HepG2 (cell line): ENCODE results near the gene FKBP14. TPM values are rescaled to one million over a fixed set of nuclear protein-coding genes. Genes with fewer than 3 reads are reported as not detected.

Experiments
- ASH2L ChIP-seq: fragments of 300-600, 200-600 bp; sonication (generic); IDR thresholded peaks from 2 replicates; pipeline ENCODE4 v1.7.0; 2017; ENCODE audit warnings: low read depth, mild to moderate bottlenecking, moderate library complexity, mixed read lengths, low read length; ENCODE audit not compliant: insufficient read length
- FOXA3 ChIP-seq: IDR thresholded peaks from 2 replicates; pipeline ENCODE4 v1.6.1; 2016; ENCODE audit warnings: missing genetic modification reagents, missing compliant biosample characterization
- GMEB2 ChIP-seq: IDR thresholded peaks from 2 replicates; pipeline ENCODE4 v1.6.1; 2016; ENCODE audit warnings: missing biosample characterization, missing genetic modification reagents, low read depth
- GZF1 ChIP-seq: sonication (generic); formaldehyde crosslinking; IDR thresholded peaks from 2 replicates; pipeline ENCODE4 v1.5.1; 2020; ENCODE audit warnings: mild to moderate bottlenecking, missing genetic modification reagents
- KLF15 ChIP-seq: sonication (generic); formaldehyde crosslinking; IDR thresholded peaks from 2 replicates; pipeline ENCODE4 v1.8.1; 2023; ENCODE audit warnings: borderline replicate concordance, mild to moderate bottlenecking, inconsistent platforms, missing genetic modification reagents, mixed read lengths
- LCORL ChIP-seq, 2 experiments: fragments of 450-650 bp in 1 of 2; sonication (generic) in 1 of 2; formaldehyde crosslinking in 1 of 2; IDR thresholded peaks; 2 replicates each; pipeline versions ENCODE4 v1.5.0 to v1.6.1; 2017 to 2020; ENCODE audit warnings: antibody characterized with exemption in 1 of 2, missing genetic modification reagents in 1 of 2
- MIER2 ChIP-seq: IDR thresholded peaks from 2 replicates; pipeline ENCODE4 v1.6.1; 2016; ENCODE audit warnings: missing biosample characterization, missing genetic modification reagents
- NFATC3 ChIP-seq: sonication (generic); formaldehyde crosslinking; IDR thresholded peaks from 2 replicates; pipeline ENCODE4 v1.5.1; 2020; ENCODE audit warnings: mild to moderate bottlenecking, missing genetic modification reagents
- SCMH1 ChIP-seq: sonication (generic); formaldehyde crosslinking; IDR thresholded peaks from 2 replicates; pipeline ENCODE4 v1.9.0; 2021; ENCODE audit warnings: missing genetic modification reagents, mild to moderate bottlenecking, borderline replicate concordance
- ZFAT ChIP-seq: sonication (generic); formaldehyde crosslinking; conservative IDR thresholded peaks from 2 replicates; pipeline ENCODE4 v1.8.1; 2023; ENCODE audit warnings: missing genetic modification reagents, inconsistent platforms
- ZKSCAN8 ChIP-seq: IDR thresholded peaks from 2 replicates; pipeline ENCODE4 v1.6.1; 2016; ENCODE audit warnings: borderline replicate concordance, missing genetic modification reagents, missing compliant biosample characterization
- ZNF383 ChIP-seq: sonication (generic); formaldehyde crosslinking; IDR thresholded peaks from 2 replicates; pipeline ENCODE4 v1.4.0; 2020; ENCODE audit warnings: missing genetic modification reagents, mild to moderate bottlenecking, borderline replicate concordance
- ZNF607 ChIP-seq: sonication (generic); formaldehyde crosslinking; IDR thresholded peaks from 2 replicates; pipeline ENCODE4 v1.5.1; 2020; ENCODE audit warnings: missing genetic modification reagents, mild to moderate bottlenecking, borderline replicate concordance
- polyA plus RNA-seq, 8 experiments: library from polyadenylated mRNA; depleted of rRNA in 3 of 8; stranded (reverse) in 7 of 8; unstranded in 1 of 8; fragments of >200 nt; fragmentation: Illumina TruSeq in 4 of 8; extraction: Trizol in 4 of 8; gene quantifications; 2 replicates each; pipeline versions ENCODE4 v1.2.1 to v1.2.3, GENCODE V29; 2011 to 2016; ENCODE audit warnings: low read depth in 4 of 8, missing spikeins in 1 of 8, mixed read lengths in 1 of 8; ENCODE audit not compliant: insufficient read depth in 1 of 8
- total RNA-seq, 5 experiments: library from RNA; depleted of rRNA; stranded (reverse); fragments of >200 nt; fragmentation: Illumina TruSeq; extraction: Trizol; gene quantifications; 2 replicates each; pipeline ENCODE4 v1.2.3, GENCODE V29; 2016; ENCODE audit warnings: low read depth in 1 of 5
- TF ChIP-seq, protein P1 (sequence below), 2 experiments: fragments of 450-650 bp in 1 of 2; sonication (generic) in 1 of 2; formaldehyde crosslinking in 1 of 2; IDR thresholded peaks; 2 replicates each; pipeline versions ENCODE4 v1.6.1 to v1.8.0; 2016 to 2022; ENCODE audit warnings: antibody characterized with exemption in 1 of 2, mild to moderate bottlenecking in 1 of 2, missing genetic modification reagents in 1 of 2
- TF ChIP-seq, protein P2 (sequence below): sonication (generic); IDR thresholded peaks from 2 replicates; pipeline ENCODE4 v1.6.1; 2016; ENCODE audit warnings: low read depth, borderline replicate concordance
- TF ChIP-seq, protein P3 (sequence below): IDR thresholded peaks from 2 replicates; pipeline ENCODE4 v1.6.1; 2012; ENCODE audit warnings: inconsistent platforms

FKBP14 gene
- total and polyA plus RNA-seq, 2 of the 13 experiments (the other 11 are each of a cell fraction or from before 2014, with no cell fraction given) = 20.0 to 32.3 TPM

GRCh38 chr7:30028749-30029635 is 2.5 kb upstream of the FKBP14 start (continued):
- TF ChIP-seq, protein P1, sequence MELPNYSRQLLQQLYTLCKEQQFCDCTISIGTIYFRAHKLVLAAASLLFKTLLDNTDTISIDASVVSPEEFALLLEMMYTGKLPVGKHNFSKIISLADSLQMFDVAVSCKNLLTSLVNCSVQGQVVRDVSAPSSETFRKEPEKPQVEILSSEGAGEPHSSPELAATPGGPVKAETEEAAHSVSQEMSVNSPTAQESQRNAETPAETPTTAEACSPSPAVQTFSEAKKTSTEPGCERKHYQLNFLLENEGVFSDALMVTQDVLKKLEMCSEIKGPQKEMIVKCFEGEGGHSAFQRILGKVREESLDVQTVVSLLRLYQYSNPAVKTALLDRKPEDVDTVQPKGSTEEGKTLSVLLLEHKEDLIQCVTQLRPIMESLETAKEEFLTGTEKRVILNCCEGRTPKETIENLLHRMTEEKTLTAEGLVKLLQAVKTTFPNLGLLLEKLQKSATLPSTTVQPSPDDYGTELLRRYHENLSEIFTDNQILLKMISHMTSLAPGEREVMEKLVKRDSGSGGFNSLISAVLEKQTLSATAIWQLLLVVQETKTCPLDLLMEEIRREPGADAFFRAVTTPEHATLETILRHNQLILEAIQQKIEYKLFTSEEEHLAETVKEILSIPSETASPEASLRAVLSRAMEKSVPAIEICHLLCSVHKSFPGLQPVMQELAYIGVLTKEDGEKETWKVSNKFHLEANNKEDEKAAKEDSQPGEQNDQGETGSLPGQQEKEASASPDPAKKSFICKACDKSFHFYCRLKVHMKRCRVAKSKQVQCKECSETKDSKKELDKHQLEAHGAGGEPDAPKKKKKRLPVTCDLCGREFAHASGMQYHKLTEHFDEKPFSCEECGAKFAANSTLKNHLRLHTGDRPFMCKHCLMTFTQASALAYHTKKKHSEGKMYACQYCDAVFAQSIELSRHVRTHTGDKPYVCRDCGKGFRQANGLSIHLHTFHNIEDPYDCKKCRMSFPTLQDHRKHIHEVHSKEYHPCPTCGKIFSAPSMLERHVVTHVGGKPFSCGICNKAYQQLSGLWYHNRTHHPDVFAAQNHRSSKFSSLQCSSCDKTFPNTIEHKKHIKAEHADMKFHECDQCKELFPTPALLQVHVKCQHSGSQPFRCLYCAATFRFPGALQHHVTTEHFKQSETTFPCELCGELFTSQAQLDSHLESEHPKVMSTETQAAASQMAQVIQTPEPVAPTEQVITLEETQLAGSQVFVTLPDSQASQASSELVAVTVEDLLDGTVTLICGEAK (IDR thresholded peaks at IDR 0.05) = no peak
- TF ChIP-seq, protein P1 (CRISPR knock-in tag; IDR thresholded peaks at IDR 0.05) = no peak
- TF ChIP-seq GMEB2 (CRISPR knock-in tag) (no peak), ZFAT (CRISPR knock-in tag) (no peak), MIER2 (CRISPR knock-in tag) (no peak), FOXA3 (no peak), GZF1 (CRISPR knock-in tag) (no peak), KLF15 (CRISPR knock-in tag) (no peak), SCMH1 (no peak), ZNF607 (CRISPR knock-in tag) (no peak), ASH2L (peak; percentile 9), NFATC3 (no peak), ZNF383 (CRISPR knock-in tag) (no peak; the same call in 1 of the 2 replicates), ZKSCAN8 (no peak), LCORL (IDR thresholded peaks at IDR 0.05) (no peak), LCORL (CRISPR knock-in tag; IDR thresholded peaks at IDR 0.05) (peak; percentile 47; the same call in 1 of the 2 replicates)
- TF ChIP-seq, protein P2, sequence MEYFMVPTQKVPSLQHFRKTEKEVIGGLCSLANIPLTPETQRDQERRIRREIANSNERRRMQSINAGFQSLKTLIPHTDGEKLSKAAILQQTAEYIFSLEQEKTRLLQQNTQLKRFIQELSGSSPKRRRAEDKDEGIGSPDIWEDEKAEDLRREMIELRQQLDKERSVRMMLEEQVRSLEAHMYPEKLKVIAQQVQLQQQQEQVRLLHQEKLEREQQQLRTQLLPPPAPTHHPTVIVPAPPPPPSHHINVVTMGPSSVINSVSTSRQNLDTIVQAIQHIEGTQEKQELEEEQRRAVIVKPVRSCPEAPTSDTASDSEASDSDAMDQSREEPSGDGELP = peak; percentile 6; the same call in 1 of the 2 replicates
- TF ChIP-seq, protein P3, sequence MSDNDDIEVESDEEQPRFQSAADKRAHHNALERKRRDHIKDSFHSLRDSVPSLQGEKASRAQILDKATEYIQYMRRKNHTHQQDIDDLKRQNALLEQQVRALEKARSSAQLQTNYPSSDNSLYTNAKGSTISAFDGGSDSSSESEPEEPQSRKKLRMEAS = no peak
